ENCODE data around the gene MB21D2.

MB21D2 gene

DNA sequence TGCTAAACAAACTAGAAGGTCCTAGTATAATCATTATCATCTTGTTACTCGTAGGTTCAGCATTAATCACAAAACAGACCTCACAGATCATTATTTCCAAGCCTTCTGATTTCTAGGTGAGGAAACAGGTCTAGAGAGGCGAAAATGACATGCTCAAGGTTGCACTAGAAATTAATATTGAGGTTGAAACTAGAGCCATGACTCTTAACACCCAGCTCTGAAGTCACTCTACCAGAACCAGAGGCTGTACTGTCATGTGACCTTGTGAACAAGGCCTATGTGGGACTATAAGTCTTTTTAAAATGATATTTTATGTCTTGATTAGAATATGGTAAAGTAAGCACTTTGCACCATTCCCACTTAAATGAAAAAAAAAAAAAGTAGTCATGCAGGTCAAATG, 166.5 kb downstream of the MB21D2 start:
- Histone ChIP-seq H3K36me3 (ENCODE audit: control insufficient read depth, insufficient read depth, low read length) (no peaks in the 10 kb centered on the region), H3K4me3 (ENCODE audit: extremely low read depth, insufficient read depth, low read length, poor library complexity, severe bottlenecking) (no peak overlapping the region), H3K27ac (ENCODE audit: low read depth, low read length, severe bottlenecking) (no peak overlapping the region), H3K4me1 (ENCODE audit: control insufficient read depth, insufficient read depth, low read length, poor library complexity, severe bottlenecking) (no peaks in the 10 kb centered on the region), H3K9me3 (ENCODE audit: control insufficient read depth, low read length) (no peaks in the 10 kb centered on the region)
- no CpG with 5 or more reads among the region's 2 CpGs for WGBS, 2 experiments (ENCODE audit: insufficient coverage in 2 of 2)

DNA sequence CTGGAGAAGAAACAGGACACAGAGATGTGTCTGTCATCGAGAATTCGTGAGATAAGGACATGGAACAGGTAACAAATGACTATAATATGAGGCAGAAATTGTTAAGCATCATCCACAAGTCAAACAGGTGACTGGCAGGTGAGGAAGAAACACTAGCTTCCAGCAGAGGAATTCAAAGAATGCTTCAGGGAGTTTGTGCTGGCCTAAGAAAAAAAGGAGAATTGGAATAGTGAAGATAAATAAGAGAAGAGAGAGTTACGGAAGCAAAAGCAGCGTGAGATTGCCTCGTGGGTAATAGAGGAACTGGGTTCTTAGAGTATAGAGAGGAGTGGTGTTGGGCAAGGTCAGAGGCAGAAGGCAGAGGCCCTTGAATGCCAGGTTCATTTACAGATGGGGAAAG, 167.5 kb downstream of the MB21D2 start:
- Histone ChIP-seq H3K4me3 (ENCODE audit: extremely low read depth, insufficient read depth, low read length, poor library complexity, severe bottlenecking) (no peak overlapping the region), H3K27ac (ENCODE audit: low read depth, low read length, severe bottlenecking) (no peak overlapping the region), H3K4me1 (ENCODE audit: control insufficient read depth, insufficient read depth, low read length, poor library complexity, severe bottlenecking) (no peaks in the 10 kb centered on the region), H3K36me3 (ENCODE audit: control insufficient read depth, insufficient read depth, low read length) (no peaks in the 10 kb centered on the region), H3K9me3 (ENCODE audit: control insufficient read depth, low read length) (no peaks in the 10 kb centered on the region)
- WGBS, 2 experiments (ENCODE audit: insufficient coverage in 2 of 2), result 70 to 72% methylated on average over 3 to 5 of the region's 5 CpGs

GRCh38 chr3:192747746-192748145, 169.9 kb downstream of the MB21D2 start:
- no peak overlapping the region for H3K4me3 ChIP-seq (ENCODE audit: extremely low read depth, insufficient read depth, low read length, poor library complexity, severe bottlenecking)
- no peak overlapping the region for H3K27ac ChIP-seq (ENCODE audit: low read depth, low read length, severe bottlenecking)
- no peaks in the 10 kb centered on the region for H3K4me1 ChIP-seq (ENCODE audit: control insufficient read depth, insufficient read depth, low read length, poor library complexity, severe bottlenecking)
- H3K9me3 ChIP-seq (ENCODE audit: control insufficient read depth, low read length), result no peaks in the 10 kb centered on the region
- WGBS, 2 experiments (ENCODE audit: insufficient coverage in 2 of 2), result no CpG with 5 or more reads among the region's 3 CpGs
- no peaks in the 10 kb centered on the region for H3K36me3 ChIP-seq (ENCODE audit: control insufficient read depth, insufficient read depth, low read length)

GRCh38 chr3:192747145-192747544, 170.5 kb downstream of the MB21D2 start:
- no CpG with 5 or more reads among the region's 1 CpG for WGBS, 2 experiments (ENCODE audit: insufficient coverage in 2 of 2)
- Histone ChIP-seq H3K9me3 (ENCODE audit: control insufficient read depth, low read length) (no peaks in the 10 kb centered on the region), H3K27ac (ENCODE audit: low read depth, low read length, severe bottlenecking) (no peak overlapping the region), H3K36me3 (ENCODE audit: control insufficient read depth, insufficient read depth, low read length) (no peaks in the 10 kb centered on the region), H3K4me3 (ENCODE audit: extremely low read depth, insufficient read depth, low read length, poor library complexity, severe bottlenecking) (no peak overlapping the region), H3K4me1 (ENCODE audit: control insufficient read depth, insufficient read depth, low read length, poor library complexity, severe bottlenecking) (no peaks in the 10 kb centered on the region)

Measured in mesodermal cell (in vitro differentiated cells).